Measurements from ENCODE around the gene ILF3.

ILF3 gene

DNA sequence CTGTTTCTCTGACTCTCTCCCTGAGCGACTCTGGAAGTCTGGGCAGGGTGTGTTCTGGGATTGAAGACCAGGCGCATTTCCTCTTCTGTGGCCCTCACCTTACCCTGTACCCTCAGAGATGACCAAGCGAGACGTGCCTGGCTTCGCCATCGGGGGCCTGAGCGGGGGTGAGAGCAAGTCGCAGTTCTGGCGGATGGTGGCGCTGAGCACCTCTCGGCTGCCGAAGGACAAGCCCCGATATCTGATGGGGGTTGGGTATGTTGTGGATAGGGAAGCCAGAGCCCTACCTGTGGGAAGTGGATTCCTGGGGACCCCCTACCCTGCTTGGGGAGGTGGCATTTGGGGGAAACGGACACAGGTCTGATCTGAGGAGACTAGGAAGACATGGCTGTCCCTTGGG, 57.9 kb downstream of the ILF3 start:
- H3K27ac ChIP-seq (ENCODE audit: poor library complexity, severe bottlenecking) = no peak overlapping the region
- ATAC-seq (ENCODE audit: low read depth) (no peak), DNase-seq (ENCODE audit: low spot score) (no peak)
- no peaks in the 10 kb centered on the region for H3K27me3 ChIP-seq (ENCODE audit: insufficient read depth, poor library complexity, severe bottlenecking)
- H3K4me3 ChIP-seq (ENCODE audit: severe bottlenecking) = no peak overlapping the region
- H3K9me3 ChIP-seq (ENCODE audit: severe bottlenecking) = no peaks in the 10 kb centered on the region
- TF ChIP-seq CTCF (IDR thresholded peaks at IDR 0.05; ENCODE audit: poor library complexity, severe bottlenecking) = no peak
- no peaks in the 10 kb centered on the region for H3K4me1 ChIP-seq (ENCODE audit: insufficient read depth, poor library complexity, severe bottlenecking)
- H3K36me3 ChIP-seq (ENCODE audit: low read depth) = peaks cover 11% of the 10 kb centered on the region

GRCh38 chr19:10712754-10713153, 58.6 kb downstream of the ILF3 start:
- Histone ChIP-seq H3K27ac (ENCODE audit: poor library complexity, severe bottlenecking) (no peak overlapping the region), H3K4me1 (ENCODE audit: insufficient read depth, poor library complexity, severe bottlenecking) (no peaks in the 10 kb centered on the region), H3K36me3 (ENCODE audit: low read depth) (peaks cover 11% of the 10 kb centered on the region), H3K27me3 (ENCODE audit: insufficient read depth, poor library complexity, severe bottlenecking) (no peaks in the 10 kb centered on the region), H3K9me3 (ENCODE audit: severe bottlenecking) (no peaks in the 10 kb centered on the region), H3K4me3 (ENCODE audit: severe bottlenecking) (no peak overlapping the region)
- no peak for TF ChIP-seq CTCF (IDR thresholded peaks at IDR 0.05; ENCODE audit: poor library complexity, severe bottlenecking)
- DNase-seq (ENCODE audit: low spot score) = no peak
- no peak for ATAC-seq (ENCODE audit: low read depth)

DNA sequence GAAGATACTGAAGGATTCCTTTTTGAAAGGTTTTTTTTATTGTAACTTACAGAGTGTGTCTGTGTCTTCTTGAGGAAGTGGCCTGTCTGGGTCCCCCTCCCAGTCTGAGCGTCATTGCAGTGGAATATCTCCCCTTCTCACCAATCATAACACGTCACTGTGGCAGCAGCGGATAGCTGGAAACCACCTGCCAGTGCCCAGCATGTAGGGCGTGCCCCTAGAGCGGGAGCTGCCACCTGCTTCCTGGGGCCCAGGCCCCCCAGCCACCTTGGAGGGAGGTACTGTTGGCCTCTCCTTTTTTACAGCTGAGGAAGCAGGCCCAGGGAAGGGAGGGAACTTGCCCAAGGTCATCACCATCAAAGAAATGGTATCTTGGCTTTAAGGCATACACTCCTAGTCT, 59.2 kb downstream of the ILF3 start:
- ATAC-seq (ENCODE audit: low read depth) = no peak
- H3K9me3 ChIP-seq (ENCODE audit: severe bottlenecking) = no peaks in the 10 kb centered on the region
- peaks cover 7% of the 10 kb centered on the region for H3K36me3 ChIP-seq (ENCODE audit: low read depth)
- no peak overlapping the region for H3K27ac ChIP-seq (ENCODE audit: poor library complexity, severe bottlenecking)
- no peak for DNase-seq (ENCODE audit: low spot score)
- no peak for TF ChIP-seq CTCF (IDR thresholded peaks at IDR 0.05; ENCODE audit: poor library complexity, severe bottlenecking)
- H3K27me3 ChIP-seq (ENCODE audit: insufficient read depth, poor library complexity, severe bottlenecking) = no peaks in the 10 kb centered on the region
- H3K4me1 ChIP-seq (ENCODE audit: insufficient read depth, poor library complexity, severe bottlenecking) = no peaks in the 10 kb centered on the region
- H3K4me3 ChIP-seq (ENCODE audit: severe bottlenecking) = no peak overlapping the region

DNA sequence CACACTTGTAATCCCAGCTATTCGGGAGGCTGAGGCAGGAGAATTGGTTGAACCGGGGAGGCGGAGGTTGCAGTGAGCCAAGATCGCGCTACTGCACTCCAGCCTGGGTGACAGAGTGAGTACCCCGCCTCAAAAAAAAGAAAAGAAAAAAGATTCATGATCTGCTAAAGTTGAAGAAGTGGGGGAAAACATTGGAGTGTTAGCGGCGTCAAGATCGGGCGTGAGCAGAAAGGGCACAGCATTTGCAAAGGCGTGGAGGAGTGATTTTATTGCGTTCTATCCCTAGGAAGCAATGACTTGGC, 62.9 kb downstream of the ILF3 start:
- H3K4me3 ChIP-seq (ENCODE audit: severe bottlenecking) = no peak overlapping the region
- ATAC-seq (ENCODE audit: low read depth) (no peak), DNase-seq (ENCODE audit: low spot score) (no peak)
- no peak overlapping the region for H3K27ac ChIP-seq (ENCODE audit: poor library complexity, severe bottlenecking)
- H3K36me3 ChIP-seq (ENCODE audit: low read depth) = peaks cover 5% of the 10 kb centered on the region; the same call in 1 of the 2 replicates
- TF ChIP-seq CTCF (IDR thresholded peaks at IDR 0.05; ENCODE audit: poor library complexity, severe bottlenecking) = no peak
- H3K4me1 ChIP-seq (ENCODE audit: insufficient read depth, poor library complexity, severe bottlenecking) = no peaks in the 10 kb centered on the region
- H3K27me3 ChIP-seq (ENCODE audit: insufficient read depth, poor library complexity, severe bottlenecking) = no peaks in the 10 kb centered on the region
- no peaks in the 10 kb centered on the region for H3K9me3 ChIP-seq (ENCODE audit: severe bottlenecking)

- TF ChIP-seq CTCF (IDR thresholded peaks at IDR 0.05; ENCODE audit: poor library complexity, severe bottlenecking) = peak; percentile 96
- ATAC-seq (ENCODE audit: low read depth) (peak; percentile 90), DNase-seq (ENCODE audit: low spot score) (peak; percentile 98)
- Histone ChIP-seq H3K4me3 (ENCODE audit: severe bottlenecking) (peak within 1 kb of the TSS; percentile 82), H3K27me3 (ENCODE audit: insufficient read depth, poor library complexity, severe bottlenecking) (no peaks in the 10 kb centered on the region), H3K4me1 (ENCODE audit: insufficient read depth, poor library complexity, severe bottlenecking) (no peaks in the 10 kb centered on the region), H3K27ac (ENCODE audit: poor library complexity, severe bottlenecking) (peak within 1 kb of the TSS; percentile 64), H3K36me3 (ENCODE audit: low read depth) (peaks cover 5% of the 10 kb centered on the region; the same call in 1 of the 2 replicates), H3K9me3 (ENCODE audit: severe bottlenecking) (no peaks in the 10 kb centered on the region)
These were observed 63.4 kb downstream of the ILF3 start, which contains the start of gene DNM2 for GRCh38 chr19:10717356-10718204. Gene DNM2 (plus strand): TSS chr19:10718079. CDS start chr19:10718243, 164 bp downstream.

Data from RWPE2 (cell line).